Glutamatergic neuron (in vitro differentiated cells): Measurements from ENCODE around the gene HOXC9. TPM values are rescaled to one million over a fixed set of nuclear protein-coding genes. Genes with fewer than 3 reads are reported as not detected.

ENCODE experiments used
- DNase-seq: peaks from one replicate; pipeline ENCODE4 v3.0.0; 2022
- H3K27ac Mint-ChIP-seq: one replicate; pipeline ENCODE4 v1.8.0; 2020; ENCODE audit warnings: mild to moderate bottlenecking, mixed read lengths, inconsistent platforms; ENCODE audit not compliant: unreplicated experiment
- H3K27me3 Mint-ChIP-seq: one replicate; pipeline ENCODE4 v1.8.0; 2020; ENCODE audit warnings: mild to moderate bottlenecking, moderate library complexity, mixed read lengths, inconsistent platforms; ENCODE audit not compliant: unreplicated experiment
- H3K36me3 Mint-ChIP-seq: one replicate; pipeline ENCODE4 v1.8.0; 2020; ENCODE audit warnings: mild to moderate bottlenecking, mixed read lengths, inconsistent platforms; ENCODE audit not compliant: unreplicated experiment
- H3K4me1 Mint-ChIP-seq: one replicate; pipeline ENCODE4 v1.8.0; 2020; ENCODE audit warnings: mild to moderate bottlenecking, low read depth, mixed read lengths, inconsistent platforms; ENCODE audit not compliant: unreplicated experiment
- H3K4me3 Mint-ChIP-seq: one replicate; pipeline ENCODE4 v1.8.0; 2020; ENCODE audit warnings: mild to moderate bottlenecking, mixed read lengths, inconsistent platforms; ENCODE audit not compliant: unreplicated experiment
- H3K9me3 Mint-ChIP-seq: one replicate; pipeline ENCODE4 v1.8.0; 2020; ENCODE audit warnings: mild to moderate bottlenecking, moderate library complexity, mixed read lengths, inconsistent platforms; ENCODE audit not compliant: unreplicated experiment
- CTCF ChIP-seq: fragments of 200-600 bp; sonication (generic); IDR thresholded peaks from one replicate; pipeline ENCODE4 v1.5.0; 2021; ENCODE audit not compliant: partially characterized antibody, unreplicated experiment
- total RNA-seq: library from RNA; stranded (reverse); fragmentation: NEBNext Ultra II Directional; extraction: Animal tissue kit (Norgen Biotek cat#: 25700); gene quantifications from one replicate; pipeline ENCODE4 v1.2.1, GENCODE V29; 2021; ENCODE audit not compliant: unreplicated experiment

The HOXC9 gene
- total RNA-seq, 1 donor from 2014 or later = not detected

- H3K9me3 Mint-ChIP-seq = peaks cover 5% of the 10 kb centered on the region
- TF ChIP-seq CTCF = no peak
- H3K4me1 Mint-ChIP-seq = peaks cover 9% of the 10 kb centered on the region
- H3K27ac Mint-ChIP-seq = peak overlapping the region; percentile 2
- no peak for DNase-seq
- no peaks in the 10 kb centered on the region for H3K36me3 Mint-ChIP-seq
- H3K4me3 Mint-ChIP-seq = peak overlapping the region; percentile 15
- peaks cover 29% of the 10 kb centered on the region for H3K27me3 Mint-ChIP-seq
Observed at GRCh38 chr12:54042970-54043853, 43.3 kb downstream of the HOXC9 start.

GRCh38 chr12:54044425-54045103, 44.6 kb downstream of the HOXC9 start:
- H3K9me3 Mint-ChIP-seq = peaks cover 10% of the 10 kb centered on the region
- TF ChIP-seq CTCF = no peak
- H3K27me3 Mint-ChIP-seq = peaks cover 36% of the 10 kb centered on the region
- no peak overlapping the region for H3K27ac Mint-ChIP-seq
- no peak overlapping the region for H3K4me3 Mint-ChIP-seq
- no peak for DNase-seq
- peaks cover 9% of the 10 kb centered on the region for H3K4me1 Mint-ChIP-seq
- no peaks in the 10 kb centered on the region for H3K36me3 Mint-ChIP-seq

- Mint-ChIP-seq H3K27ac (no peak overlapping the region), H3K4me3 (no peak overlapping the region), H3K9me3 (peaks cover 7% of the 10 kb centered on the region), H3K27me3 (peaks cover 36% of the 10 kb centered on the region), H3K4me1 (peaks cover 9% of the 10 kb centered on the region), H3K36me3 (no peaks in the 10 kb centered on the region)
- no peak for TF ChIP-seq CTCF
- DNase-seq = no peak
Observed at GRCh38 chr12:54045401-54045800, 45.4 kb downstream of the HOXC9 start.

GRCh38 chr12:54045868-54046521, 46.0 kb downstream of the HOXC9 start:
- Mint-ChIP-seq H3K4me3 (no peak overlapping the region), H3K9me3 (peaks cover 7% of the 10 kb centered on the region), H3K27ac (no peak overlapping the region), H3K27me3 (peaks cover 38% of the 10 kb centered on the region), H3K4me1 (peaks cover 9% of the 10 kb centered on the region), H3K36me3 (no peaks in the 10 kb centered on the region)
- no peak for DNase-seq
- no peak for TF ChIP-seq CTCF

- Mint-ChIP-seq H3K9me3 (peaks cover 7% of the 10 kb centered on the region), H3K27ac (no peak overlapping the region), H3K4me1 (peaks cover 9% of the 10 kb centered on the region), H3K36me3 (no peaks in the 10 kb centered on the region), H3K27me3 (peaks cover 40% of the 10 kb centered on the region), H3K4me3 (no peak overlapping the region)
- DNase-seq = no peak
- no peak for TF ChIP-seq CTCF
Observed at GRCh38 chr12:54046809-54047159, 46.8 kb downstream of the HOXC9 start.
